ENCODE data around the gene MLKL. TPM values are rescaled to one million over a fixed set of nuclear protein-coding genes. Genes with fewer than 3 reads are reported as not detected.

Gene MLKL
- 16.2 and 19.2 TPM in 2 replicates for total RNA-seq

DNA sequence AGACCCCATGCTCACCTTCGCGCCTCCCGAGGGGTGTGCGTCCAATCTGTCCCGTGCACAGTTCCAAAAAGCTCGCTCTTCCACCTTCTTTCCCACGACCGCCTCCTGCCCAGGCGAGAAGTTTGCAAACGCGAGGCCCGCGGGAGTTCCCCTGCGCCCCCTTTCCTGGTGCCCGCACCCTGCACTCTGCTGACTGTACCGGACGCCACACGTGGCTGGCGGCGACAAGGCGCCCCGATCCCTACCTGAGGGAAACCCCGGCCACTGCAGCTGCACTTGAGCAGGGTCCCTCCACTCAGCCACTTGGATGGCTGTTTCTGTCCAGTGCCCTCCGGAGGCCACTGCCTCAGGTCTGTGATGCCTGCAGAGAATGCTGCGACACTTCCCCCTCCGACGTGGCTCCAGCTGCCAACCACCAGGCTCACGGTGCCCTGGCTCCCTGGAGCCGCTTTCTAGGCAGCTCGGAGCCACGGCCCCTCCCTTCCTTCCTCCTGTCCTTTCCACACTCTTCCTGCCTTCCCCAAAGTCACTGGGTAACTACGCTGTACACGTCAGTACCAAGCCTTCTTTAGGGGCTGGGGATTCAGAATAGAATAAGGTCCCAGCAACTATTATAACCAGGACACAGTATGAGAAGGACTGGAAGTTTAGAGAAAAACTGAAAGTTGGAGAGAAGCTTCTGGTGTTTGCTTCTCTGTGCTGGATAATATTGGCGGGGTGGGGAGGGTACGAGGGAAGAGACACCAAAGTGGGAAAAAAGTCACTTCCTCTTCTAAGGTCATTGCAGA lies at the start of gene MLKL:
MLKL (minus strand) TSS at position 425 of the 788 bp plus-strand sequence. CDS start 5,105 bp downstream, outside the sequence.

GRCh38 chr16:74666425-74667254 lies 34.0 kb downstream of the MLKL start, which contains the start of gene RFWD3:
Gene RFWD3, minus strand, starts transcription at chr16:74666877. Its CDS starts 5,428 bp downstream, at chr16:74661449.

Other genes starting within 250 kb of the MLKL start
- gene GLG1, start 93.7 kb downstream of the MLKL start, total RNA-seq = 148 and 240 TPM in 2 replicates
- gene RFWD3, start 34.0 kb downstream of the MLKL start, total RNA-seq = 15.3 and 24.3 TPM in 2 replicates
- gene FA2H, start 74.0 kb upstream of the MLKL start, total RNA-seq = not detected in 2 replicates